Dermis blood vessel endothelial cell (primary cell): Measurements from ENCODE around the gene RNF135. TPM values are rescaled to one million over a fixed set of nuclear protein-coding genes. Genes with fewer than 3 reads are reported as not detected.
"Not testable (repeated sequence)": the region's sequence is repeated elsewhere in the genome, so short reads cannot be mapped to it uniquely, and the experiment has no call there.

Source experiments
- DNase-seq: peaks from one replicate; pipeline ENCODE4 v3.0.0; 2010
- total RNA-seq: library from RNA; depleted of rRNA; stranded (reverse); fragments of >200 nt; gene quantifications from 2 replicates; pipeline ENCODE4 v1.2.3, GENCODE V29; 2014

Gene RNF135
- 4.1 and 5.6 TPM in 2 replicates for total RNA-seq

DNA sequence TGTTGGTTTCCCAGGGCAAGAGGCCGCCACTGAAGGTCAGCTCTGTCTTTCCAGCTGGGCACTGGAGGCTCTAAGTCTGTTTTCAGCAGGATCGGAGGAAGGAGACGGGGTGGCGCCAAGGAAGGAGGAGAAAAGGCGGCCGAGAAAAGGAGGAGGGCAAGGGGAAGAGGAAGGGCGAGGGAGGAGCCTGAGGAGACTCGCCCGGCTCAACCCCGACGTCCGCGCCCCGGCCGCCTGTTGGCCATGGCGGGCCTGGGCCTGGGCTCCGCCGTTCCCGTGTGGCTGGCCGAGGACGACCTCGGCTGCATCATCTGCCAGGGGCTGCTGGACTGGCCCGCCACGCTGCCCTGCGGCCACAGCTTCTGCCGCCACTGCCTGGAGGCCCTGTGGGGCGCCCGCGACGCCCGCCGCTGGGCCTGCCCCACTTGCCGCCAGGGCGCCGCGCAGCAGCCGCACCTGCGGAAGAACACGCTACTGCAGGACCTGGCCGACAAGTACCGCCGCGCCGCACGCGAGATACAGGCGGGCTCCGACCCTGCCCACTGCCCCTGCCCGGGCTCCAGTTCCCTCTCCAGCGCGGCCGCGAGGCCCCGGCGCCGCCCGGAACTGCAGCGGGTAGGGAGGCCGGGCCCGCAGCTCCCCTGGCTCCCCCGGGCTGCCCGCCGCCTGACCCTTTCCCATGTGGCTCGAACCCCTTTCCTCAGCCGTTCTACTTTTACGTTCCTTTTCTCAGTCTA, at the start of gene RNF135:
Gene RNF135, plus strand, starts transcription at position 209 of the 737 bp plus-strand sequence. Its CDS starts 35 bp downstream, at position 244.
- DNase-seq, result peak; percentile 79

DNA sequence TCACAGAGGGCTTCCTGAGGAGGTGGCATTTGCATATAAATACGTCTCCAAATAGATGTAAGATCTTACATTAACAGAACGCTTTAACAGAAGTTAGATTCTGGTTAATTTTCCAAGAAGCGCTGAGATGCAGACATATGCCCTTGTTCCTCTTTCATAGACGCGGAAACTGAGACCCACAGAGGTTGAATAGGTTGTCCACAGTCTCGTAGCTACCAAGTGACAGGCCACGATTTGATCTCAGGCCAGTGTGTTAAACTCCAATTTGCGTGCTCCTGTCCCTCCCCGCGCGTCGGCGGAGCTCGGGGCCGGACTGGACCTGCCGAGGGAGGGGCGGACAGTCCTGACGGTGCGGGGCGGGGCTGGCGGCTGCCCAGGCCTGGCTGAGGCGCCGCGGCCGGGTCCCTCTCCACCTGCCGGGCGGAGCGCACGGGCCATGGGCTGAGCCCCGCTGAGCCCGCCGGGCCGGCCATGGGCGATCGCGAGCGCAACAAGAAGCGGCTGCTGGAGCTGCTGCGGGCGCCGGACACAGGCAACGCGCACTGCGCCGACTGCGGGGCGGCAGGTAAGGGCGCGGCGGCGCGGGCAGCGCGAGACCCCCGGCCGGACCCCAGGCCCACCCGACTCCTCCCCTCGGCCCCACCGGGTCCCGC, 49.2 kb upstream of the RNF135 start, which contains the start of gene ADAP2:
Gene ADAP2, plus strand, starts transcription at position 402 of the 653 bp plus-strand sequence. Its CDS starts 70 bp downstream, at position 472.
- DNase-seq, result peak; percentile 24

- DNase-seq, result peak; percentile 9
Observed at GRCh38 chr17:30922235-30923030, 48.4 kb upstream of the RNF135 start.

GRCh38 chr17:30924341-30924740, 46.5 kb upstream of the RNF135 start:
- DNase-seq, result no peak

DNA sequence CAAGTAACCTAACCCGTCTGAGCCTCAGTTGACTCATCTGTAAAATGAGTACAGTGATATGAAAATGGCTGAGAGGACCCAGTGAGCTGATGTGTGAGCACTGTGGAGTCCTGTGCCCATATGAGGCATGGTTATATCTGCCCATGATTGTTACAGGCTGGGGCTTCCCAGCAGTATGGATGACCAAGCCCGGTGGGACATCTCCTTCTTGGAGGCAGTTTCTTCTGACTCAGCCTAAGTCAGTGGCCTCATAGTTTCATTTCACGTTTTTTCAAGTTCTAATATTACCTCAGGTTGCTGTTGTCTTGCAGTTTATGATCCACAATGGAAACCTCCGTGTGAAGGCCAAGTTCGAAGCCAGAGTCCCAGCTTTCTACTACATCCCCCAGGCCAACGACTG, 44.3 kb upstream of the RNF135 start:
- DNase-seq, result no peak

GRCh38 chr17:30927756-30928155, 43.1 kb upstream of the RNF135 start:
- no peak for DNase-seq

GRCh38 chr17:30928584-30928983, 42.3 kb upstream of the RNF135 start:
- DNase-seq, result no peak

- no peak for DNase-seq
Observed at GRCh38 chr17:30929081-30929633, 41.7 kb upstream of the RNF135 start.

DNA sequence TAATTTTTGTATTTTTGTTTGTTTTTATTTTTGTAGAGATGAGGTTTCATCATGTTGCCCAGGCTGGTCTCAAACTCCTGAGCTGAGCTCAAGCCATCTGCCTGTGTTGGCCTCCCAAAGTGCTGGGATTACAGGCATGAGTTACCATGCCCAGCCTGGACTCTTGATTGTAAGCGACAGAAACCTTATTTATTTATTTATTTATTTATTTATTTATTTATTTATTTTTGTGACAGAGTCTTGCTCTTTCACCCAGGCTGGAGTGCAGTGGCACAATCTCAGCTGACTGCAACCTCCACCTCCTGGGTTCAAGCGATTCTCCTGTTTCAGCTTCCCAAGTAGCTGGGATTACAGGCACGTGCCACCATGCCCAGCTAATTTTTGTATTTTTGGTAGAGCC, 41.0 kb upstream of the RNF135 start:
- not testable (repeated sequence) for DNase-seq

GRCh38 chr17:30930495-30930894, 40.3 kb upstream of the RNF135 start:
- no peak for DNase-seq

DNA sequence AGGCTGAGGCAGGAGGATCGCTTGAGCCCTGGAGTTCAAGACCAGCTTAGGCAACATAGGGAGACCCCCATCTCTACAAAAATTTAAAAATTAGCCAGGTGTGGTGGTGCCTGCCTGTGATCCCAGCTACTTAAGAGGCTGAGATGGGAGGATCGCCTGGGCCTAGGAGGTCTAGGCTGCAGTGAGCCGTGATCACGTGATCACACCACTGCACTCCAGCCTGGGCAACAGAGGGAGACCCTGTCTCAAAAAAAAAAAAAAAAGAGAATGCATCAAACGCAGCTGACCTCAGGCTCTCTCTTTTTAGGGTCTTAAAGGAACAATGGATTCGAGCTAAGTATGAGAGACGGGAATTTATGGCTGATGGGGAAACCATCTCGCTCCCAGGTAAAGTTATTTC, 39.3 kb upstream of the RNF135 start:
- DNase-seq, result not testable (repeated sequence)

DNA sequence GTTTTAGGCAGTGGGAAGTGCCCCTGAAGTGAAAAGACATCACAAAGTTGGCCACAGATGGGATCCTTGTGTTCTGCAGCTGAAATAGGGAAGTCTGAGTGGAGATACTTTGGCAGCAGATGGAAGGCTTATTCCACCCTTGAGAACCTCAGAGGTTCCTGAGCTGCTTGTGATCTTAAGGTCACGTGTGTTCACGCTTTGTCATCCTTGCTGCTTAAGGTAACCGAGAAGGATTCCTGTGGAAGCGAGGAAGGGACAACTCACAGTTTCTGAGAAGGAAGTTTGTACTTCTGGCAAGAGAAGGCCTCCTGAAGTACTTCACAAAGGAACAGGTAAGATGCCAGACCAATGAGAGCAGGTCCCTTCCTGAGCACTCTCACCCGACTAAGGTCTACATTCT, 36.9 kb upstream of the RNF135 start:
- DNase-seq, result no peak

DNA sequence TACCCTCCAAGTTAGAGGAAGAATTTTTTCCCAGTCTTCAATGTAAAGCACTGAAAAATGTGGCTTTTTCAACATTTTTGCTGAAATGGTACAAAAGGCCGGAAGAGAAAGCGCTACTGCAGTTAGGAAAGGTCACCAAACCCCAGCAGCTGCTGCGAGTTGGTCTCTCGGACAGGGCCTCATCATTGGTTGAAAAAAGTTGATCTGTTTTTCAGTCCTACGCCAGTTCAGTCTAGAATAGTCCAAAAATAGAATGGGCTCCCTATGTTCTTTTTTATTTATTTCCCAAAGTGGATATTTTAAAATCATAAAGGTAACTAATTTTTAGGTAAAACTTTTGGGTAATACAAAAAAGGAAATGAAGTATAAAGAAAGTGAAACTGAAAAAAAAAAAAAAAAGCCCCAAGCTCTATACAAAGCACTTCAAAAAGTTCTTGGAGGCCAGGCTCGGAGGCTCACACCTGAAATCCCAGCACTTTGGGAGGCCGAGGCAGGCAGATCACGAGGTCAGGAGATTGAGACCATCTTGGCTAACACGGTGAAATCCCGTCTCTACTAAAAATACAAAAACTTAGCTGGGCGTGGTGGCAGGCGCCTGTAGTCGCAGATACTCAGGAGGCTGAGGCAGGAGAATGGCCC, 31.7 kb upstream of the RNF135 start:
- DNase-seq, result no peak

GRCh38 chr17:30942308-30943079, 28.3 kb upstream of the RNF135 start:
- no peak for DNase-seq

DNA sequence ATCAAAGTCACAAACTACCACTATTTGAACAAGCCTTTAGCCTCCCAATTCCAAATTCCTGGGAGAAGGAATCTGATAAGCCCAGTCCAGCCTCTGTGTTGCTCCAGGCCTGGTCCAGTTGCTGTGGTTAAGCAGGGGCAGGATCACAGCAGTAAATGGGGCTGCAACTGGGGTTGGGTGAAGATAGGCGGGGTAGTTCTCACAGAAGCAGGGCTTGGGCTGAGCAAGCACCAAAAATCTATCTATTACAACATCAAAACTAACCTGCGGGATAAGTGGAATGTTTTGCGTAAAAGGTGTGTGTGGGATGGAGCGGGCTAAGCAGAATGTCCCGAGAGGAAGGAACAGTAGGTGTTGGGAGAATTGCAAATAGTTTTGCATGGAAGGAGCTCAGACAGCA, 23.0 kb upstream of the RNF135 start:
- no peak for DNase-seq

GRCh38 chr17:30950189-30950588, 20.6 kb upstream of the RNF135 start:
- no peak for DNase-seq

- DNase-seq, result peak; percentile 80
Observed at GRCh38 chr17:30950669-30951399, 20.0 kb upstream of the RNF135 start.

- no peak for DNase-seq
Observed at GRCh38 chr17:30952638-30953393, 18.0 kb upstream of the RNF135 start.

DNA sequence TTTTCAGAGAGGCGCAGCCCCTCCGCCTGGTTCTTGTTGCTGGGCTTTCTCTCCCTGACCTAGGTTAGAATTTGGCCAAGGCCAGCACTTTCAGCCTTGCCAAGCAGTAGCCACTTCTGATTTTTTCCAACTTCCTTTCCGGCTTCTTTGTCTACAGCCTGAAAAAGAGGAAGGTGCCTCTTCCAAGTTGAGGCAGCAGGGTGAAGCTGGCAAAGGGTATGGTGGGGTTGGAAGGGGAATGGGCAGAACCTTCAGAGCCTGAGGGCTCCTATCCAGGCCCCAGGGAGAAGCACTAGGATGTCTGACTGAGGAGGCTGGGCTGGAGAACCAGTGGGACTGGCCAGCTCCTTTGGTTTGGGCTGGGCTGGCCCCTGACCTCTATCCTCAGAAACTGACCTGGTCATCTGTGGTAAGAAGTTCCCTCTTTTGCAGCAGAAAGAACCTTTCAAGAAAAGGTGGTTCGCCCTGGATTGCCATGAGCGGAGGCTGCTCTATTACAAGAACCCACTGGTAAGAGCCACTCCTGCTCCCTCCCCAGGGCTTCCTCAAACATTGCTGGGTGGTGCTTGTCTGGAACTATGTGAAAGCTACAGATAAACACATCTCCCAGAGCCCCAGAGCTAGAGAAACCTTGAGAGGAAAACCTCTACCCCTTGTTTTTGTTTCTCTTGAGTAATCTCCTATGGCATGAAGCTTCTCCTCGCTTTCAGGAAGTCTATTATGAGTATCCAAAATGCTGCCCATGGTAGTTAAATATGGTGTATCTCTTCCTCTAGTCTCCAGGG, 16.6 kb upstream of the RNF135 start:
- DNase-seq, result no peak
